GM19397 (cell line): ENCODE results near the gene ZNF516.

Source experiments
- ATAC-seq: cut with Tn5 transposase; IDR thresholded peaks from one replicate; pipeline ENCODE4 v1.9.1; 2021; ENCODE audit warnings: mild to moderate bottlenecking, moderate library complexity; ENCODE audit not compliant: unreplicated experiment

The ZNF516 gene

GRCh38 chr18:76384861-76385680, 110.0 kb downstream of the ZNF516 start:
- ATAC-seq = no peak

- ATAC-seq = no peak
Observed at GRCh38 chr18:76384114-76384790, 110.8 kb downstream of the ZNF516 start.

- no peak for ATAC-seq
Observed at GRCh38 chr18:76383636-76384035, 111.4 kb downstream of the ZNF516 start.

- no peak for ATAC-seq
Observed at GRCh38 chr18:76382275-76382674, 112.8 kb downstream of the ZNF516 start.

- ATAC-seq = no peak
Observed at GRCh38 chr18:76380791-76381405, 114.1 kb downstream of the ZNF516 start.

- no peak for ATAC-seq
Observed at GRCh38 chr18:76380127-76380729, 114.8 kb downstream of the ZNF516 start.

- no peak for ATAC-seq
Observed at GRCh38 chr18:76379226-76380126, 115.6 kb downstream of the ZNF516 start.

- no peak for ATAC-seq
Observed at GRCh38 chr18:76378526-76379215, 116.4 kb downstream of the ZNF516 start.

- no peak for ATAC-seq
Observed at GRCh38 chr18:76377359-76377756, 117.7 kb downstream of the ZNF516 start.

GRCh38 chr18:76376668-76377358, 118.2 kb downstream of the ZNF516 start:
- no peak for ATAC-seq

GRCh38 chr18:76376225-76376624, 118.8 kb downstream of the ZNF516 start:
- ATAC-seq = no peak

- ATAC-seq = peak; percentile 57
Observed at GRCh38 chr18:76374330-76375281, 120.4 kb downstream of the ZNF516 start.

GRCh38 chr18:76373297-76373696, 121.7 kb downstream of the ZNF516 start:
- ATAC-seq = no peak

- no peak for ATAC-seq
Observed at GRCh38 chr18:76371301-76372203, 123.5 kb downstream of the ZNF516 start.

- ATAC-seq = no peak
Observed at GRCh38 chr18:76370686-76371085, 124.4 kb downstream of the ZNF516 start.

GRCh38 chr18:76370201-76370600, 124.8 kb downstream of the ZNF516 start:
- ATAC-seq = no peak

GRCh38 chr18:76369791-76370190, 125.3 kb downstream of the ZNF516 start:
- no peak for ATAC-seq
